PC-9 (cell line): ENCODE measurements around the gene EDARADD.

Experiments used
- EZH2 ChIP-seq: fragments of 200-600 bp; sonication (generic); IDR thresholded peaks from 2 replicates; pipeline ENCODE4 v1.8.0; 2017; ENCODE audit warnings: antibody characterized with exemption, low read depth
- TF ChIP-seq, protein P1 (sequence below): fragments of 200-600 bp; sonication (generic); conservative IDR thresholded peaks from 2 replicates; pipeline ENCODE4 v1.6.1; 2017; ENCODE audit warnings: mixed run types, antibody characterized with exemption, mild to moderate bottlenecking, moderate library complexity

DNA sequence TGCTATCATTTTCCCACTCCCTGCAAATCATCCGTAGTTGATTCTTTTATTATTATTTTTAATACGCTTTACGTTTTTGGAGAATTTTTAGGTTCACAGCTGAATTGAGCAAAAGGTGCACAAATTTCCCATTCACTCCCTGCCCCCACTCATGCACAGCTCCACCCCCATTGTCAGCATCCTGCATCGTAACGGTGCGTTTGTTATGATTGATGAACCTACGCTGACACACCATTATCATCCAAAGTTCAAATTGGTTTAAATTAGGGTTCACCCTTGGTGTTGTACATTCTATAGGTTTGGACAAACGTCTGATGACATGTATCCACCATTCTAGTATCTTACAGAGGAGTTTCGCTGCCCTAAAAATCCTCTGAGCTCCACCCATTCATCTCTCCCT lies 44.5 kb downstream of the EDARADD start:
- TF ChIP-seq, protein P1, sequence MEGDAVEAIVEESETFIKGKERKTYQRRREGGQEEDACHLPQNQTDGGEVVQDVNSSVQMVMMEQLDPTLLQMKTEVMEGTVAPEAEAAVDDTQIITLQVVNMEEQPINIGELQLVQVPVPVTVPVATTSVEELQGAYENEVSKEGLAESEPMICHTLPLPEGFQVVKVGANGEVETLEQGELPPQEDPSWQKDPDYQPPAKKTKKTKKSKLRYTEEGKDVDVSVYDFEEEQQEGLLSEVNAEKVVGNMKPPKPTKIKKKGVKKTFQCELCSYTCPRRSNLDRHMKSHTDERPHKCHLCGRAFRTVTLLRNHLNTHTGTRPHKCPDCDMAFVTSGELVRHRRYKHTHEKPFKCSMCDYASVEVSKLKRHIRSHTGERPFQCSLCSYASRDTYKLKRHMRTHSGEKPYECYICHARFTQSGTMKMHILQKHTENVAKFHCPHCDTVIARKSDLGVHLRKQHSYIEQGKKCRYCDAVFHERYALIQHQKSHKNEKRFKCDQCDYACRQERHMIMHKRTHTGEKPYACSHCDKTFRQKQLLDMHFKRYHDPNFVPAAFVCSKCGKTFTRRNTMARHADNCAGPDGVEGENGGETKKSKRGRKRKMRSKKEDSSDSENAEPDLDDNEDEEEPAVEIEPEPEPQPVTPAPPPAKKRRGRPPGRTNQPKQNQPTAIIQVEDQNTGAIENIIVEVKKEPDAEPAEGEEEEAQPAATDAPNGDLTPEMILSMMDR, result no peak
- TF ChIP-seq EZH2, result no peak
